ENCODE results near the gene KLC1. TPM values are rescaled to one million over a fixed set of nuclear protein-coding genes. Genes with fewer than 3 reads are reported as not detected.

KLC1 gene
- total and polyA plus RNA-seq, 8 donors, result 56.5 to 522 (median 123) TPM

- H3K9me3 ChIP-seq, result no peaks in the 10 kb centered on the region
- no peaks in the 10 kb centered on the region for H3K27me3 ChIP-seq
- H3K36me3 ChIP-seq, result peaks cover 94 to 100% (median 100%) of the 10 kb centered on the region in 4 donors
- intact Hi-C loops (cut with DNase I; ENCODE audit: low total_unique reads), result no loop called here
- H3K4me1 ChIP-seq, result peaks cover 0 to 18% (median 7%) of the 10 kb centered on the region in 4 donors
- H3K27ac ChIP-seq, result no peak overlapping the region
- no peak overlapping the region for H3K4me3 ChIP-seq
- TF ChIP-seq, protein P1, sequence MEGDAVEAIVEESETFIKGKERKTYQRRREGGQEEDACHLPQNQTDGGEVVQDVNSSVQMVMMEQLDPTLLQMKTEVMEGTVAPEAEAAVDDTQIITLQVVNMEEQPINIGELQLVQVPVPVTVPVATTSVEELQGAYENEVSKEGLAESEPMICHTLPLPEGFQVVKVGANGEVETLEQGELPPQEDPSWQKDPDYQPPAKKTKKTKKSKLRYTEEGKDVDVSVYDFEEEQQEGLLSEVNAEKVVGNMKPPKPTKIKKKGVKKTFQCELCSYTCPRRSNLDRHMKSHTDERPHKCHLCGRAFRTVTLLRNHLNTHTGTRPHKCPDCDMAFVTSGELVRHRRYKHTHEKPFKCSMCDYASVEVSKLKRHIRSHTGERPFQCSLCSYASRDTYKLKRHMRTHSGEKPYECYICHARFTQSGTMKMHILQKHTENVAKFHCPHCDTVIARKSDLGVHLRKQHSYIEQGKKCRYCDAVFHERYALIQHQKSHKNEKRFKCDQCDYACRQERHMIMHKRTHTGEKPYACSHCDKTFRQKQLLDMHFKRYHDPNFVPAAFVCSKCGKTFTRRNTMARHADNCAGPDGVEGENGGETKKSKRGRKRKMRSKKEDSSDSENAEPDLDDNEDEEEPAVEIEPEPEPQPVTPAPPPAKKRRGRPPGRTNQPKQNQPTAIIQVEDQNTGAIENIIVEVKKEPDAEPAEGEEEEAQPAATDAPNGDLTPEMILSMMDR (IDR thresholded peaks at IDR 0.05), result no peak
- no peak for TF ChIP-seq EP300 (IDR thresholded peaks at IDR 0.05)
- no peak for TF ChIP-seq POLR2AphosphoS5 (IDR thresholded peaks at IDR 0.05)
- TF ChIP-seq POLR2A (IDR thresholded peaks at IDR 0.05), result no peak
- 78 to 93% (median 86%) methylated on average over 16 of the region's 16 CpGs for WGBS, 5 donors
- DNase-seq, result peak in 1 of 2 donors; percentile 19
Measured at GRCh38 chr14:103676881-103677675, 48.1 kb downstream of the KLC1 start.

DNA sequence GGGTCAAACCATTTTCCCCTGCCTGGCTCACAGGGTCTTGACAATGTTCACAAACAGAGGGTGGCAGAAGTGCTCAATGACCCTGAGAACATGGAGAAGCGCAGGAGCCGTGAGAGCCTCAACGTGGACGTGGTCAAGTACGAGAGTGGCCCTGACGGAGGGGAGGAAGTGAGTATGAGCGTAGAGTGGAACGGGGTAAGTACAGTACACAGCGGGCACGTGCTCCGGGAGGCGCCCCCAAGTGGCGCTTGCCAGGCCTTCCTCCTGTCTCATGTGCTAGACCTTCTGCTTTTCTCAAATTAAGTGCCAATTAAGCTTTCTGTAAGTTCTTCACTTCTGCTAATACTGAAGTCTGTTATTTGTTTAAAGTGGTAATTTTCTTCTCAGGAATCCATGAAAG is 50.3 kb downstream of the KLC1 start:
- Histone ChIP-seq H3K27me3 (no peaks in the 10 kb centered on the region), H3K36me3 (peaks cover 87 to 100% (median 100%) of the 10 kb centered on the region in 4 donors), H3K27ac (peak overlapping the region in 2 of 5 donors; percentile 2 to 55), H3K9me3 (no peaks in the 10 kb centered on the region), H3K4me1 (peaks cover 0 to 18% (median 7%) of the 10 kb centered on the region in 4 donors), H3K4me3 (no peak overlapping the region)
- DNase-seq, result peak; percentile 40 to 68
- intact Hi-C loops (cut with DNase I; ENCODE audit: low total_unique reads), result no loop called here
- peak in 2 of 3 donors; percentile 14 for TF ChIP-seq POLR2AphosphoS5 (IDR thresholded peaks at IDR 0.05)
- TF ChIP-seq EP300 (IDR thresholded peaks at IDR 0.05), result no peak
- TF ChIP-seq, protein P1 (IDR thresholded peaks at IDR 0.05), result peak in 4 of 7 experiments; percentile 13 to 35 (median 27)
- no peak for TF ChIP-seq POLR2A (IDR thresholded peaks at IDR 0.05)
- 28 to 54% (median 45%) methylated on average over 13 of the region's 13 CpGs for WGBS, 5 donors

DNA sequence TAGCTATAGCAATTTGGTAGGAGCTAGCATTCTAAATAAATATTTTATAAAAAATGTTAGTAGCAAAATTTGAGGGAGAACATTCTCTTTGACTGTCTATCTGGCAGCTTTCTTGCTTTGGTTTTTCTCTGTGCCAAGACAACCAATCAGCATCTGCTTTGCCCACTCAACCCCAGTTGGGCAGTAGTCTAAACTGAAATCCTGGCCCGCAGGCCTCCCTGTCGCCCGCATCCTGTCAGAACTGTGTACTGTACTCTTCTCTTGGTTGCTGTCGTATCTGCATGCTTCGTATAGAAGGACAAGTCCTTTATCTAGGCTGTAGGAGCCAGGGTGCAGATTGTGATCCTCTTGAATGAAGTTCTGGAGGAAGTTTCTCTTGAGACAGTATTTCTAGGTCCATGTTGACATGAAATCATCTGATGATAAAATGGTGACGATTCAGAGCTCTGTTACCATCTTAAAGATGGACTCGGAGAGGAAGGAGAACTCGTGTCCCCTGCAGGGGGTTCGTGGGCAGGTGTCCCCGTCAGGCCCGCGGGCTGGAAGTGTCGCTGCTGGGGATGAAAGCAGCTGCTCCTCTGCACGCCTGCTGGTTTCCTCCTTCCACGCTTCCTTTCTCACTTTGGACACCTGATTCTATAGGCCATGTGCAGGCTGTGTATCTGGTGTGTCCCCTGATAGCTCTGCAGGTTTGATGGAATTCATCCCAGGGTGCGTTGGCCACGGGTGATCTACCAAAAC is 51.6 kb downstream of the KLC1 start:
- Histone ChIP-seq H3K36me3 (peaks cover 85 to 100% (median 100%) of the 10 kb centered on the region in 4 donors), H3K27me3 (no peaks in the 10 kb centered on the region), H3K4me1 (peaks cover 0 to 18% (median 7%) of the 10 kb centered on the region in 4 donors), H3K27ac (no peak overlapping the region), H3K4me3 (no peak overlapping the region), H3K9me3 (no peaks in the 10 kb centered on the region)
- no peak for DNase-seq
- no peak for TF ChIP-seq POLR2AphosphoS5 (IDR thresholded peaks at IDR 0.05)
- TF ChIP-seq POLR2A (IDR thresholded peaks at IDR 0.05), result no peak
- TF ChIP-seq EP300 (IDR thresholded peaks at IDR 0.05), result no peak
- TF ChIP-seq, protein P1 (IDR thresholded peaks at IDR 0.05), result no peak
- intact Hi-C loops (cut with DNase I; ENCODE audit: low total_unique reads), result no loop called here
- 81 to 94% (median 89%) methylated on average over 17 of the region's 17 CpGs for WGBS, 5 donors

DNA sequence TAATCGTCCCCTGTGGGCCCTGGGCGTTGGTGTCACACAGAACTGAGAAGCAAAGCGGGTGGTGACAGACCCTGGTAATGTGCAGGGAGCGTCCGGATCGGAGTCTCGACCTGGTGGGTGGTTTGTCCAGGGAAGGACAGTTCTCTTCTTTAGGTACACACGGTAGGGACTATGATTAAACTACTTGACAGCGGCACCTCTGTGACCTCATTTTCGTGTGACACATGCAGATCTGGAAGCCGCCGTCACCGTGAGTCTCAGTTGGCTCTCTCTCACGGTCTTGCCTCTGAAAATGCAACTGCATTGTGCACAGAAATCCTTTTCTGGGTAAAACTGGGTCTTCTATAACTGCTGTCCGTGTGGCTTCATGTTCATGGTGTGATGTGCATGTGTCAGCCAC is 54.1 kb downstream of the KLC1 start:
- TF ChIP-seq EP300 (IDR thresholded peaks at IDR 0.05) (no peak), POLR2A (IDR thresholded peaks at IDR 0.05) (no peak), POLR2AphosphoS5 (IDR thresholded peaks at IDR 0.05) (no peak)
- TF ChIP-seq, protein P1 (IDR thresholded peaks at IDR 0.05), result no peak
- peaks cover 0 to 19% (median 9%) of the 10 kb centered on the region in 4 donors for H3K4me1 ChIP-seq
- intact Hi-C loops (cut with DNase I; ENCODE audit: low total_unique reads), result no loop called here
- H3K4me3 ChIP-seq, result no peak overlapping the region
- H3K36me3 ChIP-seq, result peaks cover 67 to 100% (median 99%) of the 10 kb centered on the region in 4 donors
- no peak overlapping the region for H3K27ac ChIP-seq
- WGBS, 5 donors, result 80 to 86% (median 82%) methylated on average over 15 of the region's 15 CpGs
- DNase-seq, result no peak
- H3K27me3 ChIP-seq, result no peaks in the 10 kb centered on the region
- H3K9me3 ChIP-seq, result no peaks in the 10 kb centered on the region
